IPS-NIHi11 (cell line): ENCODE results near the gene SYNJ2.
A peak's percentile ranks its signal among the peaks of the same experiment; 100 is the strongest.

Experiments used
- DNase-seq: peaks from one replicate; pipeline ENCODE4 v3.0.0; 2012; ENCODE audit warnings: mixed read lengths, low spot score

SYNJ2 gene

GRCh38 chr6:158014505-158015187 is 33.0 kb downstream of the SYNJ2 start:
- no peak for DNase-seq

- no peak for DNase-seq
Observed at GRCh38 chr6:158015188-158015506, 33.5 kb downstream of the SYNJ2 start.

GRCh38 chr6:158016571-158017383 is 35.1 kb downstream of the SYNJ2 start:
- no peak for DNase-seq

GRCh38 chr6:158017621-158018040 is 36.0 kb downstream of the SYNJ2 start:
- DNase-seq = no peak

GRCh38 chr6:158018041-158018771 is 36.5 kb downstream of the SYNJ2 start:
- DNase-seq = no peak

- DNase-seq = no peak
Observed at GRCh38 chr6:158018851-158019361, 37.2 kb downstream of the SYNJ2 start.

- no peak for DNase-seq
Observed at GRCh38 chr6:158019416-158019815, 37.8 kb downstream of the SYNJ2 start.

GRCh38 chr6:158020272-158020711 is 38.6 kb downstream of the SYNJ2 start:
- no peak for DNase-seq

GRCh38 chr6:158020811-158021210 is 39.1 kb downstream of the SYNJ2 start:
- DNase-seq = no peak

- no peak for DNase-seq
Observed at GRCh38 chr6:158021376-158021775, 39.7 kb downstream of the SYNJ2 start.

- DNase-seq = no peak
Observed at GRCh38 chr6:158021814-158022748, 40.4 kb downstream of the SYNJ2 start.

- no peak for DNase-seq
Observed at GRCh38 chr6:158022749-158023596, 41.3 kb downstream of the SYNJ2 start.

GRCh38 chr6:158023597-158023939 is 41.9 kb downstream of the SYNJ2 start:
- no peak for DNase-seq

GRCh38 chr6:158024566-158025297 is 43.1 kb downstream of the SYNJ2 start:
- DNase-seq = no peak

GRCh38 chr6:158026054-158026900 is 44.6 kb downstream of the SYNJ2 start:
- peak; percentile 65 for DNase-seq

GRCh38 chr6:158026901-158027589 is 45.4 kb downstream of the SYNJ2 start:
- no peak for DNase-seq

GRCh38 chr6:158027590-158028285 is 46.1 kb downstream of the SYNJ2 start:
- DNase-seq = no peak

GRCh38 chr6:158028421-158028820 is 46.8 kb downstream of the SYNJ2 start:
- no peak for DNase-seq
